Common myeloid progenitor, CD34-positive (primary cell): ENCODE data around the gene SLC49A3.

Experiments used
- CTCF ChIA-PET: fragments of 350-600 bp; sonication (Branson Sonifier 250); formaldehyde crosslinking; loops from one replicate; lab custom pipeline; 2021; ENCODE audit warnings: antibody characterized with exemption; lab: Charles Lee
- POLR2A ChIA-PET: fragments of 350-600 bp; sonication (Branson Sonifier 250); formaldehyde crosslinking; loops from one replicate; lab custom pipeline; 2021; ENCODE audit warnings: antibody characterized with exemption; lab: Charles Lee
- DNase-seq, 3 donors: peaks; one replicate each; pipeline versions ENCODE4 v3.0.0 to v3.0.0-alpha.2; 2013
- H3K27ac ChIP-seq, 2 experiments: 1 replicate in 1 of 2; 2 replicates in 1 of 2; pipeline ENCODE4 v1.7.0; 2013; ENCODE audit warnings: inconsistent platforms in 2 of 2, low read length in 2 of 2, mild to moderate bottlenecking in 2 of 2, low read depth in 1 of 2, moderate library complexity in 1 of 2; ENCODE audit not compliant: severe bottlenecking in 2 of 2, insufficient read depth in 1 of 2, poor library complexity in 1 of 2
- H3K27me3 ChIP-seq, 5 experiments: replicated peaks in 2 of 5; 1 replicate in 3 of 5; 2 replicates in 2 of 5; pipeline versions ENCODE4 v1.6.1 to v1.7.0; 2013; ENCODE audit warnings: low read length in 4 of 5, mild to moderate bottlenecking in 2 of 5, moderate library complexity in 2 of 5, inconsistent platforms in 1 of 5; ENCODE audit not compliant: insufficient read depth in 5 of 5, control insufficient read depth in 4 of 5
- H3K36me3 ChIP-seq, 4 experiments: 1 replicate in 2 of 4; 2 replicates in 2 of 4; pipeline versions ENCODE4 v1.6.1 to v1.7.0; 2013; ENCODE audit warnings: low read length in 3 of 4, control low read depth in 1 of 4, mild to moderate bottlenecking in 1 of 4; ENCODE audit not compliant: control insufficient read depth in 4 of 4, insufficient read depth in 4 of 4
- H3K4me1 ChIP-seq, 4 experiments: 1 replicate in 3 of 4; 2 replicates in 1 of 4; pipeline versions ENCODE4 v1.6.1 to v1.7.1; 2013; ENCODE audit warnings: low read length in 3 of 4, mild to moderate bottlenecking in 3 of 4, control low read depth in 1 of 4, inconsistent platforms in 1 of 4, moderate library complexity in 1 of 4; ENCODE audit not compliant: control insufficient read depth in 4 of 4, insufficient read depth in 4 of 4; ENCODE audit errors: control extremely low read depth in 1 of 4
- H3K4me3 ChIP-seq, 7 experiments: 1 replicate in 4 of 7; 2 replicates in 3 of 7; pipeline versions ENCODE4 v1.5.1 to v1.7.0; 2013; ENCODE audit warnings: mild to moderate bottlenecking in 7 of 7, low read length in 6 of 7, moderate library complexity in 6 of 7, inconsistent platforms in 2 of 7, low read depth in 2 of 7, control low read depth in 1 of 7; ENCODE audit not compliant: insufficient read depth in 4 of 7, control insufficient read depth in 1 of 7; ENCODE audit errors: extremely low read depth in 1 of 7
- H3K9me3 ChIP-seq, 5 experiments: 1 replicate in 4 of 5; 2 replicates in 1 of 5; pipeline versions ENCODE4 v1.6.1 to v1.7.1; 2013; ENCODE audit warnings: low read length in 4 of 5, mild to moderate bottlenecking in 2 of 5, inconsistent platforms in 1 of 5, low read depth in 1 of 5, moderate library complexity in 1 of 5; ENCODE audit not compliant: control insufficient read depth in 4 of 5, insufficient read depth in 2 of 5; ENCODE audit errors: control extremely low read depth in 1 of 5
- WGBS: methylation state at CpG from one replicate; pipeline ENCODE4 v1.1.5; 2013; ENCODE audit not compliant: insufficient coverage; 5-methylcytosine and 5-hydroxymethylcytosine counted together

Gene SLC49A3

GRCh38 chr4:634599-634985 lies 54.4 kb downstream of the SLC49A3 start:
- POLR2A ChIA-PET: no interaction called here
- Histone ChIP-seq H3K9me3 (peaks cover 0 to 12% (median 6%) of the 10 kb centered on the region in 5 experiments), H3K4me3 (no peak overlapping the region), H3K36me3 (no peaks in the 10 kb centered on the region), H3K27me3 (peaks cover 0 to 36% (median 3%) of the 10 kb centered on the region in 5 experiments), H3K4me1 (no peaks in the 10 kb centered on the region), H3K27ac (no peak overlapping the region)
- 83% methylated on average over 18 of the region's 23 CpGs for WGBS
- CTCF ChIA-PET: no interaction called here
- DNase-seq: no peak

- Histone ChIP-seq H3K36me3 (no peaks in the 10 kb centered on the region), H3K27ac (no peak overlapping the region), H3K9me3 (peaks cover 0 to 12% (median 6%) of the 10 kb centered on the region in 5 experiments), H3K27me3 (peaks cover 0 to 33% (median 3%) of the 10 kb centered on the region in 5 experiments), H3K4me1 (no peaks in the 10 kb centered on the region), H3K4me3 (no peak overlapping the region)
- 82% methylated on average over 9 of the region's 15 CpGs for WGBS
- no peak for DNase-seq
- ChIA-PET POLR2A (no interaction called here), CTCF (no interaction called here)
Measured at GRCh38 chr4:633976-634598, 54.9 kb downstream of the SLC49A3 start.

GRCh38 chr4:633406-633805 lies 55.5 kb downstream of the SLC49A3 start:
- no peaks in the 10 kb centered on the region for H3K36me3 ChIP-seq
- H3K27me3 ChIP-seq: peaks cover 0 to 33% (median 3%) of the 10 kb centered on the region in 5 experiments
- no peaks in the 10 kb centered on the region for H3K4me1 ChIP-seq
- CTCF ChIA-PET: no interaction called here
- no peak overlapping the region for H3K4me3 ChIP-seq
- DNase-seq: no peak
- POLR2A ChIA-PET: no interaction called here
- WGBS: 68% methylated on average over 9 of the region's 9 CpGs
- peaks cover 0 to 12% (median 6%) of the 10 kb centered on the region in 5 experiments for H3K9me3 ChIP-seq
- no peak overlapping the region for H3K27ac ChIP-seq

GRCh38 chr4:632926-633325 lies 56.0 kb downstream of the SLC49A3 start:
- ChIA-PET CTCF (no interaction called here), POLR2A (no interaction called here)
- 97% methylated on average over 6 of the region's 6 CpGs for WGBS
- Histone ChIP-seq H3K9me3 (peaks cover 0 to 12% (median 6%) of the 10 kb centered on the region in 5 experiments), H3K36me3 (no peaks in the 10 kb centered on the region), H3K4me1 (no peaks in the 10 kb centered on the region), H3K27ac (no peak overlapping the region), H3K27me3 (peaks cover 0 to 32% (median 3%) of the 10 kb centered on the region in 5 experiments), H3K4me3 (no peak overlapping the region)
- no peak for DNase-seq

GRCh38 chr4:632196-632790 lies 56.7 kb downstream of the SLC49A3 start:
- H3K4me1 ChIP-seq: no peaks in the 10 kb centered on the region
- ChIA-PET CTCF (no interaction called here), POLR2A (no interaction called here)

More at GRCh38 chr4:632196-632790, 56.7 kb downstream of the SLC49A3 start:
- Histone ChIP-seq H3K36me3 (no peaks in the 10 kb centered on the region), H3K27ac (no peak overlapping the region), H3K4me3 (no peak overlapping the region), H3K27me3 (peaks cover 0 to 26% (median 0%) of the 10 kb centered on the region in 5 experiments), H3K9me3 (peaks cover 0 to 12% (median 6%) of the 10 kb centered on the region in 5 experiments)
- no peak for DNase-seq
- WGBS: 91% methylated on average over 12 of the region's 16 CpGs
